ENCODE measurements around the gene DLGAP5.

DLGAP5 gene

GRCh38 chr14:55128386-55129085 is 62.8 kb downstream of the DLGAP5 start:
- DNase-seq = no peak

GRCh38 chr14:55127460-55127951 is 63.9 kb downstream of the DLGAP5 start:
- DNase-seq = no peak

- no peak for DNase-seq
Measured at GRCh38 chr14:55126932-55127459, 64.4 kb downstream of the DLGAP5 start.

GRCh38 chr14:55126034-55126433 is 65.4 kb downstream of the DLGAP5 start:
- no peak for DNase-seq

- DNase-seq = no peak
Measured at GRCh38 chr14:55125403-55125802, 66.0 kb downstream of the DLGAP5 start.

- no peak for DNase-seq
Measured at GRCh38 chr14:55124774-55125386, 66.5 kb downstream of the DLGAP5 start.

- no peak for DNase-seq
Measured at GRCh38 chr14:55123852-55124639, 67.3 kb downstream of the DLGAP5 start.

GRCh38 chr14:55123101-55123500 is 68.3 kb downstream of the DLGAP5 start:
- DNase-seq = no peak

GRCh38 chr14:55122440-55122986 is 68.9 kb downstream of the DLGAP5 start:
- no peak for DNase-seq

GRCh38 chr14:55121628-55122439 is 69.6 kb downstream of the DLGAP5 start:
- no peak for DNase-seq

- no peak for DNase-seq
Measured at GRCh38 chr14:55120571-55121495, 70.6 kb downstream of the DLGAP5 start.

- no peak for DNase-seq
Measured at GRCh38 chr14:55118761-55119160, 72.6 kb downstream of the DLGAP5 start.

GRCh38 chr14:55117803-55118441 is 73.5 kb downstream of the DLGAP5 start:
- DNase-seq = no peak

- no peak for DNase-seq
Measured at GRCh38 chr14:55116246-55117030, 74.9 kb downstream of the DLGAP5 start.

GRCh38 chr14:55115861-55116245 is 75.5 kb downstream of the DLGAP5 start:
- no peak for DNase-seq

- DNase-seq = no peak
Measured at GRCh38 chr14:55115460-55115859, 75.9 kb downstream of the DLGAP5 start.

GRCh38 chr14:55114720-55115119 is 76.7 kb downstream of the DLGAP5 start:
- DNase-seq = no peak

- DNase-seq = no peak
Measured at GRCh38 chr14:55111122-55111708, 80.2 kb downstream of the DLGAP5 start.

- DNase-seq = no peak
Measured at GRCh38 chr14:55109836-55110235, 81.5 kb downstream of the DLGAP5 start.

Measured in NCI-H1694 (cell line).